Activated naive CD4-positive, alpha-beta T cell treated with anti-CD3 and anti-CD28 coated beads, Interleukin-2, amount 10 ng/mL, durations not matched to agents 7 days and 5 days (primary cell): ENCODE data around the gene RNF114.

Experiments
- CTCF ChIA-PET: fragments of 350-600 bp; sonication (Branson Sonifier 250); formaldehyde crosslinking; loops from one replicate; lab custom pipeline; 2021; ENCODE audit warnings: antibody characterized with exemption; lab: Charles Lee
- DNase-seq: peaks from one replicate; pipeline ENCODE4 v3.0.0-alpha.2; 2020
- H3K27ac Mint-ChIP-seq: one replicate; pipeline ENCODE4 v1.8.0; 2021; ENCODE audit warnings: mild to moderate bottlenecking, moderate library complexity, mixed read lengths
- H3K27me3 Mint-ChIP-seq: one replicate; pipeline ENCODE4 v1.8.0; 2021; ENCODE audit warnings: mild to moderate bottlenecking, mixed read lengths
- H3K36me3 Mint-ChIP-seq: one replicate; pipeline ENCODE4 v1.8.0; 2021; ENCODE audit warnings: mixed read lengths
- H3K4me1 Mint-ChIP-seq: one replicate; pipeline ENCODE4 v1.8.0; 2021; ENCODE audit warnings: mixed read lengths
- H3K4me3 Mint-ChIP-seq: one replicate; pipeline ENCODE4 v1.8.0; 2021; ENCODE audit warnings: mild to moderate bottlenecking, moderate library complexity, mixed read lengths
- H3K9me3 Mint-ChIP-seq: one replicate; pipeline ENCODE4 v1.8.0; 2021; ENCODE audit warnings: mixed read lengths

The RNF114 gene, protein sequence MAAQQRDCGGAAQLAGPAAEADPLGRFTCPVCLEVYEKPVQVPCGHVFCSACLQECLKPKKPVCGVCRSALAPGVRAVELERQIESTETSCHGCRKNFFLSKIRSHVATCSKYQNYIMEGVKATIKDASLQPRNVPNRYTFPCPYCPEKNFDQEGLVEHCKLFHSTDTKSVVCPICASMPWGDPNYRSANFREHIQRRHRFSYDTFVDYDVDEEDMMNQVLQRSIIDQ

GRCh38 chr20:49936153-49937026 lies at the start of gene RNF114:
RNF114 (plus strand) TSS chr20:49936397; CDS start chr20:49936413, 16 bp downstream.
- DNase-seq: peak; percentile 91
- Mint-ChIP-seq H3K4me1 (peaks cover 55% of the 10 kb centered on the region), H3K27ac (peak within 1 kb of the TSS; percentile 93), H3K36me3 (peaks cover 26% of the 10 kb centered on the region), H3K9me3 (no peaks in the 10 kb centered on the region), H3K4me3 (peak within 1 kb of the TSS; percentile 99), H3K27me3 (peaks cover 5% of the 10 kb centered on the region)
- CTCF ChIA-PET: interaction anchor here (1.2 to 1.6 kb wide), 2 partner anchors 17 to 48 kb away, joined by 3 read pairs; no protein-coding TSS in a partner anchor

GRCh38 chr20:49886571-49887213 lies 49.5 kb upstream of the RNF114 start:
- H3K4me3 Mint-ChIP-seq: no peak overlapping the region
- no peak for DNase-seq
- CTCF ChIA-PET: interaction anchor here (0.6 to 3.3 kb wide), 10 partner anchors 10 to 278 kb away, joined by 3 to 11 read pairs (median 4); no protein-coding TSS in a partner anchor
- peaks cover 49% of the 10 kb centered on the region for H3K36me3 Mint-ChIP-seq
- no peak overlapping the region for H3K27ac Mint-ChIP-seq
- no peaks in the 10 kb centered on the region for H3K27me3 Mint-ChIP-seq
- no peaks in the 10 kb centered on the region for H3K9me3 Mint-ChIP-seq
- H3K4me1 Mint-ChIP-seq: no peaks in the 10 kb centered on the region

- no peak for DNase-seq
- H3K27me3 Mint-ChIP-seq: no peaks in the 10 kb centered on the region
- H3K4me1 Mint-ChIP-seq: no peaks in the 10 kb centered on the region
- no peaks in the 10 kb centered on the region for H3K9me3 Mint-ChIP-seq
- peak overlapping the region; percentile 70 for H3K27ac Mint-ChIP-seq
- H3K4me3 Mint-ChIP-seq: no peak overlapping the region
- H3K36me3 Mint-ChIP-seq: peaks cover 44% of the 10 kb centered on the region
- CTCF ChIA-PET: interaction anchor here (0.6 to 3.3 kb wide), 14 partner anchors 9 to 541 kb away, joined by 3 to 11 read pairs (median 4); partner anchors contain the start of gene RNF114
Observed at GRCh38 chr20:49887251-49888211, 48.7 kb upstream of the RNF114 start.

GRCh38 chr20:49888212-49889000 lies 47.8 kb upstream of the RNF114 start:
- Mint-ChIP-seq H3K27ac (no peak overlapping the region), H3K36me3 (peaks cover 40% of the 10 kb centered on the region), H3K4me3 (no peak overlapping the region), H3K4me1 (peaks cover 4% of the 10 kb centered on the region), H3K9me3 (no peaks in the 10 kb centered on the region), H3K27me3 (no peaks in the 10 kb centered on the region)
- CTCF ChIA-PET: interaction anchor here (1.1 to 3.3 kb wide), 12 partner anchors 13 to 542 kb away, joined by 3 to 11 read pairs (median 4); partner anchors contain the start of gene RNF114
- peak; percentile 66 for DNase-seq

- Mint-ChIP-seq H3K9me3 (no peaks in the 10 kb centered on the region), H3K36me3 (peaks cover 35% of the 10 kb centered on the region), H3K4me1 (peaks cover 12% of the 10 kb centered on the region), H3K4me3 (no peak overlapping the region), H3K27ac (peak overlapping the region; percentile 28), H3K27me3 (no peaks in the 10 kb centered on the region)
- CTCF ChIA-PET: interaction anchor here (1.1 to 3.3 kb wide), 11 partner anchors 12 to 543 kb away, joined by 3 to 11 read pairs (median 3); partner anchors contain the start of gene RNF114
- no peak for DNase-seq
Observed at GRCh38 chr20:49889001-49889934, 46.9 kb upstream of the RNF114 start.

DNA sequence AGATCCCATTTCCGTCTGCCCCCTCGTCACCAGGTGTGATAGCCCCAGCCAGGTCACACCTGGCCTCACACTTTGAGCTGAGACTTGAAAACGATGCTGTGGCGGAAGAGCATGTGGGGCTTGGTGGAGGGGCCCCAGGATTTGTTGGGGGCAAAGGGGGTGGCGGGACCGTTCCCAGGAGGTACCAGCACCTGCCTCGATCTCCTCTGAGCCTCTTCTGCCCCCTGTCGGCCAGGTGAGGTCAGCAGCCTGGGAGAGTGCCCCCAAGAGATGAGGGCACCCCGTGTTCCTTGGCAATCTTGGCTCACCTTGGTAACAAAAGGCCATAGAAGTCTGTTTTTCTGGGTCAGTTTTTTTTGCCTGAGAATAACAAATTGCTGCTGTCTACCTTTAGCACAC lies 46.3 kb upstream of the RNF114 start:
- H3K27ac Mint-ChIP-seq: peak overlapping the region; percentile 28
- peaks cover 32% of the 10 kb centered on the region for H3K36me3 Mint-ChIP-seq
- peaks cover 16% of the 10 kb centered on the region for H3K4me1 Mint-ChIP-seq
- CTCF ChIA-PET: interaction anchor here (0.5 to 3.3 kb wide), 5 partner anchors 11 to 280 kb away, joined by 3 to 11 read pairs (median 3); no protein-coding TSS in a partner anchor
- H3K4me3 Mint-ChIP-seq: no peak overlapping the region
- H3K27me3 Mint-ChIP-seq: no peaks in the 10 kb centered on the region
- no peak for DNase-seq
- H3K9me3 Mint-ChIP-seq: no peaks in the 10 kb centered on the region

DNA sequence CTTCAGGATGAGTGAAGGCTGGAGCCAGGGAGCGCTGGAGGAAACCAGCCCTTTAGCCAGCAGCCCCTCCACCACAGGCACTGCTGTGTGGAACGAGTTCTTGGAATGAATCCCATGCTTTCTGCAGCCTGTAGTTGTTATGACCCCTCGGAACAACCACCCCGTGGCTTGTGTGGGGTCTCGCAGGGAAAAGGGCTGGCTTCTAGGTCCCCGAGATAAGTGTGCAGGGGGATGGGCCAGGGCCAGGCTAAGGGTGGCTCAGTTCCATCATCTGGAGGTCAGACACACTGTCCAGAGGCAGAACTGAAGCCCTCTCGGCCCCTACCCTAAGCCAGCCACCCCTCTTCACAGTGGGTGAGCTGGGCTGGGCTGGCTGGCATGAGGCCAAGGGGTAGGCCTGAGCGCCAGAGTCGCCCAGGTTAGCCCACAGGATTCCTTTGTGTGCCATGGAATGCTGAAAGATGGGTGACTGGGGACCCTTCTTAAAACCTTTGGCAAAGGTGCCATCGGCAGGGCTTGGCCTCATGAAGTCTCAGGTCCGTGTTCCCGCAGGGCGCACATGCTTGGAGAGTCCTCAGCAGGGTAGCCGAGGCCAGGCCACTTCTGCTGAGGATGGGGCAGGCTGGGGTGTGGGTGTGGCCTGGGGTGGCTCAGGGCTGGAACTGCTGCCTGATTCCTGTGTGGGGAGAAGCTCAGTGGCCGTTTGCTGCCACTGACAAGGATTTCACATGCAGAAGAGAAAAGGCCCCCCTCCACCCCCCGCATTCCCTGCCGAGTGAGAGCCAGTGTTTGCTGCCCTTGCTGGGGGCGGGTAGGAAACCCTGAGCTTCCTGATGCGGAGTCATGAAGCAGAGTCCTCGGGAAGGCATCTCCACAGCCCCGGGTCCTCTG lies 45.5 kb upstream of the RNF114 start:
- peak overlapping the region; percentile 28 for H3K27ac Mint-ChIP-seq
- H3K9me3 Mint-ChIP-seq: no peaks in the 10 kb centered on the region
- no peak overlapping the region for H3K4me3 Mint-ChIP-seq
- H3K27me3 Mint-ChIP-seq: no peaks in the 10 kb centered on the region
- peaks cover 17% of the 10 kb centered on the region for H3K4me1 Mint-ChIP-seq
- CTCF ChIA-PET: interaction anchor here (0.5 to 1.8 kb wide), 3 partner anchors 11 to 280 kb away, joined by 3 read pairs; no protein-coding TSS in a partner anchor
- H3K36me3 Mint-ChIP-seq: peaks cover 30% of the 10 kb centered on the region
- DNase-seq: no peak

DNA sequence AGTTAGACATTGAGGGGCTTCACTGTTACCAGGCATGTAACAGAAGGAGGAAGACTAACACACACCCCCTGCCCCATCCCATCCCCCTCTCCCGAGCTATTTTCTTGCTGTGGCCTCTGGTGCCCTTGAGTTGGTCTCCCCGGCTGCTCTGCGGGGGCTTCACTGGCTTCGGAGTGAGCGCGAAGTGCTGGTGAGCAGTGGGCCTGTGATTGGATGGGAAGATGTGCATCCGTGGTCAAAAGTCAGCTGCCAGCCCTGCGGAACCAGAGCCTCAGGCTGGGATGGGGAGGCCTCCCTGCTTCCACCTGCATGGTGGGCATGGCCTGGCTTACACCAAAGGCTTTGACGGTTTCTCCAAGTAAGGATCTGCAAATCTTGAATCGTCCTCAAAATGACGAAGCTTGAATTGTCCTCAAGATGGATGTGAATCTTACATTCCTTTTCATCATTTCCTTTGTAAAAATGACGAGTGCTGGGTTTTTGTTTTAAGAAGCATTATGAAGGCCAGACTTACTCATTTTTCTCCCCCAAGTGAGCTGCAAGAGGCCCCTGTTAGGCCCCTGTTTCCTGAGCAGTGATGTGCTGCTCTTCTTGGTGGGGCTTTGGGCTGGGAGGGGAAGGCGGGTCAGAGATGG lies 44.6 kb upstream of the RNF114 start:
- H3K36me3 Mint-ChIP-seq: peaks cover 25% of the 10 kb centered on the region
- H3K4me3 Mint-ChIP-seq: no peak overlapping the region
- no peaks in the 10 kb centered on the region for H3K9me3 Mint-ChIP-seq
- no peak for DNase-seq
- peaks cover 17% of the 10 kb centered on the region for H3K4me1 Mint-ChIP-seq
- CTCF ChIA-PET: interaction anchor here (0.8 to 1.0 kb wide), 2 partner anchors 9 to 350 kb away, joined by 3 read pairs; no protein-coding TSS in a partner anchor
- H3K27ac Mint-ChIP-seq: peak overlapping the region; percentile 45
- H3K27me3 Mint-ChIP-seq: no peaks in the 10 kb centered on the region

- Mint-ChIP-seq H3K27me3 (no peaks in the 10 kb centered on the region), H3K4me3 (no peak overlapping the region), H3K36me3 (peaks cover 19% of the 10 kb centered on the region), H3K27ac (no peak overlapping the region), H3K4me1 (peaks cover 17% of the 10 kb centered on the region), H3K9me3 (no peaks in the 10 kb centered on the region)
- CTCF ChIA-PET: interaction anchor here (0.8 to 1.0 kb wide), 2 partner anchors 8 to 351 kb away, joined by 3 read pairs; no protein-coding TSS in a partner anchor
- DNase-seq: no peak
Observed at GRCh38 chr20:49892260-49892659, 43.9 kb upstream of the RNF114 start.

DNA sequence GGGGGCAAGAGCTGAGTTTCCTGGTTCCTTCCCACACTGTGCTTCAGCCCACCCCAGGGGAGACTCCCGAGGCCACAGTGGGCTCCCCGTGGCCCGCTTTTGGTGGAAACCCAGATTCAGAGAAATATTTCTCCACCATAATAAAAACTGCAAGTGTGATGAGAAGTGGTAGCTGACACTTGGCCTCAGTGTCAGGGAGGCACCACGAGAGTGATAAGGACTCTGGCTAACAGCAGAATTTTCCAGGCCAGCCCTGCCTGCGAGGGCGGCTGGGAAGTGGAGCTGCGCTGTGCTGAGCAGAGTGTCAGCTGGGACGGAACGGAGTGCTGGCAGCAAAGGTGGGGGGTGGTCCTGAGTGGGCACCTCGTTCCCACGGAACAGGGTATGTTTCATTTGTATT lies 43.4 kb upstream of the RNF114 start:
- Mint-ChIP-seq H3K4me3 (no peak overlapping the region), H3K4me1 (peaks cover 17% of the 10 kb centered on the region), H3K27ac (peak overlapping the region; percentile 11), H3K36me3 (peaks cover 15% of the 10 kb centered on the region), H3K27me3 (no peaks in the 10 kb centered on the region), H3K9me3 (no peaks in the 10 kb centered on the region)
- DNase-seq: no peak
- CTCF ChIA-PET: interaction anchor here (1.3 to 1.6 kb wide), 2 partner anchors 47 to 281 kb away, joined by 4 read pairs; no protein-coding TSS in a partner anchor
